SK-N-SH treated with all-trans-retinoic acid at 6 μM for 48 hours (cell line): Measurements from ENCODE around the gene EIF4ENIF1.
A peak's percentile ranks its signal among the peaks of the same experiment; 100 is the strongest.

Experiments used
- ATAC-seq: fragments of 200-7000 bp; cut with Tn5 transposase; 3 replicates; pipeline ENCODE4 v1.9.1; 2020; ENCODE audit warnings: mild to moderate bottlenecking, moderate library complexity
- BACH2 ChIP-seq: fragments of 250-450 bp; sonication (Bioruptor Pico); IDR thresholded peaks from 2 replicates; pipeline ENCODE4 v1.9.0; 2021; ENCODE audit warnings: mild to moderate bottlenecking, borderline replicate concordance
- CREB5 ChIP-seq: fragments of 250-450 bp; sonication (Bioruptor Pico); IDR thresholded peaks from 2 replicates; pipeline ENCODE4 v1.5.1; 2020; ENCODE audit warnings: low read depth, mild to moderate bottlenecking, moderate library complexity
- CSDC2 ChIP-seq: fragments of 250-450 bp; sonication (Bioruptor Pico); IDR thresholded peaks from 2 replicates; pipeline ENCODE4 v1.5.0; 2020; ENCODE audit warnings: mild to moderate bottlenecking, moderate library complexity
- ESRRG ChIP-seq: fragments of 250-450 bp; sonication (Bioruptor Pico); IDR thresholded peaks from 2 replicates; pipeline ENCODE4 v1.6.1; 2021; ENCODE audit warnings: mild to moderate bottlenecking
- ISL1 ChIP-seq: fragments of 250-450 bp; sonication (Bioruptor Pico); IDR thresholded peaks from 2 replicates; pipeline ENCODE4 v2.1.2; 2022; ENCODE audit warnings: mild to moderate bottlenecking, moderate library complexity
- PATZ1 ChIP-seq: fragments of 250-450 bp; sonication (Bioruptor Pico); IDR thresholded peaks from 2 replicates; pipeline ENCODE4 v1.8.0; 2020; ENCODE audit warnings: mild to moderate bottlenecking, moderate library complexity, borderline replicate concordance
- POU6F1 ChIP-seq: fragments of 250-450 bp; sonication (Bioruptor Pico); IDR thresholded peaks from 2 replicates; pipeline ENCODE4 v1.8.0; 2021; ENCODE audit warnings: low read depth, mild to moderate bottlenecking, moderate library complexity, borderline replicate concordance
- PPARA ChIP-seq: fragments of 250-450 bp; sonication (Bioruptor Pico); IDR thresholded peaks from 2 replicates; pipeline ENCODE4 v1.5.0; 2020; ENCODE audit warnings: mild to moderate bottlenecking, borderline replicate concordance
- RARB ChIP-seq: fragments of 250-450 bp; sonication (Bioruptor Pico); IDR thresholded peaks from 2 replicates; pipeline ENCODE4 v1.8.0; 2021; ENCODE audit warnings: mild to moderate bottlenecking, moderate library complexity
- SNAI2 ChIP-seq: fragments of 250-450 bp; sonication (Bioruptor Pico); IDR thresholded peaks from 2 replicates; pipeline ENCODE4 v1.5.0; 2020; ENCODE audit warnings: mild to moderate bottlenecking, moderate library complexity
- TCF4 ChIP-seq: fragments of 250-450 bp; sonication (Bioruptor Pico); IDR thresholded peaks from 2 replicates; pipeline ENCODE4 v1.8.0; 2021; ENCODE audit warnings: mild to moderate bottlenecking, moderate library complexity, borderline replicate concordance
- TOX ChIP-seq: fragments of 250-450 bp; sonication (Bioruptor Pico); IDR thresholded peaks from 2 replicates; pipeline ENCODE4 v1.8.0; 2021; ENCODE audit warnings: mild to moderate bottlenecking, moderate library complexity, borderline replicate concordance
- ZC3H10 ChIP-seq: fragments of 250-450 bp; sonication (Bioruptor Pico); IDR thresholded peaks from 2 replicates; pipeline ENCODE4 v1.5.1; 2021; ENCODE audit warnings: mild to moderate bottlenecking, moderate library complexity
- ZFP3 ChIP-seq: fragments of 250-450 bp; sonication (Bioruptor Pico); IDR thresholded peaks from 2 replicates; pipeline ENCODE4 v1.5.0; 2020; ENCODE audit warnings: mild to moderate bottlenecking, moderate library complexity
- ZFP30 ChIP-seq: fragments of 450-650 bp; formaldehyde crosslinking; IDR thresholded peaks from 2 replicates; pipeline ENCODE4 v1.5.0; 2022; ENCODE audit warnings: mild to moderate bottlenecking, moderate library complexity
- ZNF565 ChIP-seq: fragments of 450-650 bp; formaldehyde crosslinking; conservative IDR thresholded peaks from 2 replicates; pipeline ENCODE4 v1.5.0; 2020; ENCODE audit warnings: low read depth, mild to moderate bottlenecking, moderate library complexity
- ZNF70 ChIP-seq: fragments of 450-650 bp; formaldehyde crosslinking; IDR thresholded peaks from 2 replicates; pipeline ENCODE4 v1.5.0; 2020; ENCODE audit warnings: mild to moderate bottlenecking, moderate library complexity
- ZNF8 ChIP-seq: fragments of 450-650 bp; formaldehyde crosslinking; IDR thresholded peaks from 2 replicates; pipeline ENCODE4 v1.5.0; 2020; ENCODE audit warnings: mild to moderate bottlenecking, moderate library complexity
- TF ChIP-seq, protein P1 (sequence below): fragments of 250-450 bp; sonication (Bioruptor Pico); IDR thresholded peaks from 2 replicates; pipeline ENCODE4 v1.5.1; 2021; ENCODE audit warnings: mild to moderate bottlenecking, moderate library complexity
- TF ChIP-seq, protein P2 (sequence below): fragments of 250-450 bp; sonication (Bioruptor Pico); IDR thresholded peaks from 2 replicates; pipeline ENCODE4 v1.5.0; 2020; ENCODE audit warnings: mild to moderate bottlenecking, moderate library complexity

EIF4ENIF1 gene

DNA sequence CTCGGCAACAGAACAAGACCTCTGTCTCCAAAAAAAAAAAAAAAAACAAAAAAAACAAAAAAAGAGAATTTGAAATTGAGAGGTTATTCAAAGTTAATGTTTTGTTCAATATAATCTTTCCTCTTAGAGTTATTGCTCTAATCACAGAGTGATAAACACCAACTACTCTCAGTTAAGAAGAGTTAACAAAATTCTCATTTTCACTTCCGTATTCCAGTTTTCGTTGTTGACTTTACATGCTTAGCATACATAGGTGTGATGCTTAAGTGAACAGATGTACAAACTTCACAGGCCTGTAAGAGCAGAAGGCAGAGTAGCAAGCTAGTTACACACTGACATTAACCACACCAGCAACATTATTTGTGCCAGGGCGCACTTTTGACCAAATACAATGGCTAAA lies 12.3 kb downstream of the EIF4ENIF1 start:
- TF ChIP-seq CREB5 (CRISPR knock-in tag) (no peak), ZNF565 (CRISPR knock-in tag) (no peak), ZFP3 (CRISPR knock-in tag) (no peak), BACH2 (CRISPR knock-in tag) (no peak), ESRRG (CRISPR knock-in tag) (no peak), ISL1 (CRISPR knock-in tag) (no peak), SNAI2 (no peak), CSDC2 (CRISPR knock-in tag) (no peak), TCF4 (CRISPR knock-in tag) (no peak), TOX (CRISPR knock-in tag) (no peak), ZFP30 (CRISPR knock-in tag) (no peak)
- TF ChIP-seq, protein P1, sequence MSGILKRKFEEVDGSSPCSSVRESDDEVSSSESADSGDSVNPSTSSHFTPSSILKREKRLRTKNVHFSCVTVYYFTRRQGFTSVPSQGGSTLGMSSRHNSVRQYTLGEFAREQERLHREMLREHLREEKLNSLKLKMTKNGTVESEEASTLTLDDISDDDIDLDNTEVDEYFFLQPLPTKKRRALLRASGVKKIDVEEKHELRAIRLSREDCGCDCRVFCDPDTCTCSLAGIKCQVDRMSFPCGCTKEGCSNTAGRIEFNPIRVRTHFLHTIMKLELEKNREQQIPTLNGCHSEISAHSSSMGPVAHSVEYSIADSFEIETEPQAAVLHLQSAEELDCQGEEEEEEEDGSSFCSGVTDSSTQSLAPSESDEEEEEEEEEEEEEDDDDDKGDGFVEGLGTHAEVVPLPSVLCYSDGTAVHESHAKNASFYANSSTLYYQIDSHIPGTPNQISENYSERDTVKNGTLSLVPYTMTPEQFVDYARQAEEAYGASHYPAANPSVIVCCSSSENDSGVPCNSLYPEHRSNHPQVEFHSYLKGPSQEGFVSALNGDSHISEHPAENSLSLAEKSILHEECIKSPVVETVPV (CRISPR knock-in tag) = no peak
- TF ChIP-seq, protein P2, sequence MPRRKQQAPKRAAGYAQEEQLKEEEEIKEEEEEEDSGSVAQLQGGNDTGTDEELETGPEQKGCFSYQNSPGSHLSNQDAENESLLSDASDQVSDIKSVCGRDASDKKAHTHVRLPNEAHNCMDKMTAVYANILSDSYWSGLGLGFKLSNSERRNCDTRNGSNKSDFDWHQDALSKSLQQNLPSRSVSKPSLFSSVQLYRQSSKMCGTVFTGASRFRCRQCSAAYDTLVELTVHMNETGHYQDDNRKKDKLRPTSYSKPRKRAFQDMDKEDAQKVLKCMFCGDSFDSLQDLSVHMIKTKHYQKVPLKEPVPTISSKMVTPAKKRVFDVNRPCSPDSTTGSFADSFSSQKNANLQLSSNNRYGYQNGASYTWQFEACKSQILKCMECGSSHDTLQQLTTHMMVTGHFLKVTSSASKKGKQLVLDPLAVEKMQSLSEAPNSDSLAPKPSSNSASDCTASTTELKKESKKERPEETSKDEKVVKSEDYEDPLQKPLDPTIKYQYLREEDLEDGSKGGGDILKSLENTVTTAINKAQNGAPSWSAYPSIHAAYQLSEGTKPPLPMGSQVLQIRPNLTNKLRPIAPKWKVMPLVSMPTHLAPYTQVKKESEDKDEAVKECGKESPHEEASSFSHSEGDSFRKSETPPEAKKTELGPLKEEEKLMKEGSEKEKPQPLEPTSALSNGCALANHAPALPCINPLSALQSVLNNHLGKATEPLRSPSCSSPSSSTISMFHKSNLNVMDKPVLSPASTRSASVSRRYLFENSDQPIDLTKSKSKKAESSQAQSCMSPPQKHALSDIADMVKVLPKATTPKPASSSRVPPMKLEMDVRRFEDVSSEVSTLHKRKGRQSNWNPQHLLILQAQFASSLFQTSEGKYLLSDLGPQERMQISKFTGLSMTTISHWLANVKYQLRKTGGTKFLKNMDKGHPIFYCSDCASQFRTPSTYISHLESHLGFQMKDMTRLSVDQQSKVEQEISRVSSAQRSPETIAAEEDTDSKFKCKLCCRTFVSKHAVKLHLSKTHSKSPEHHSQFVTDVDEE = no peak
- no peak for ATAC-seq

DNA sequence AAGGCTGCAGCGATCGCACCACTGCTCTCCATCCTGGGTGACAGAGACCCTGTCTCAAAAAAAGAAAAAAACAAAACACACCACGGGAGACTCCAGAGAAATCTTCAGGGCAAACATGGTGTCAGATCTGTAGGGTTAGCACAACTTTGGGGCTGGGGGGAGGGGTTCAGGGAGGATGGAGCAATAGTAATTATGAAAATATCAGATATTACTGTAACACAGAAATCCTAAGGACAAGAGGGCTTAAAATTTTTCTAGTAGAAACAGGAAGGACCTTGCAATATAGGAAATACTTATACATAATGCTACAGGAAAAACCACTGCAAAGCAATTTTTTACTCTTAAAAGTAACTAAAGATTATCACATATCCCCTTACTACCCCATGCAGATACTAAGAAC lies 13.8 kb downstream of the EIF4ENIF1 start:
- TF ChIP-seq TOX (CRISPR knock-in tag) = no peak
- TF ChIP-seq BACH2 (CRISPR knock-in tag) = no peak
- TF ChIP-seq ZNF565 (CRISPR knock-in tag) = no peak
- TF ChIP-seq POU6F1 (CRISPR knock-in tag) = no peak
- no peak for TF ChIP-seq SNAI2
- no peak for TF ChIP-seq ZC3H10 (CRISPR knock-in tag)
- TF ChIP-seq CSDC2 (CRISPR knock-in tag) = no peak
- no peak for ATAC-seq

- TF ChIP-seq ZFP3 (CRISPR knock-in tag) (no peak), PPARA (no peak), ESRRG (CRISPR knock-in tag) (no peak), ZNF70 (CRISPR knock-in tag) (no peak), ZNF565 (CRISPR knock-in tag) (no peak), TOX (CRISPR knock-in tag) (no peak), PATZ1 (CRISPR knock-in tag) (no peak), TCF4 (CRISPR knock-in tag) (no peak), ZC3H10 (CRISPR knock-in tag) (no peak), POU6F1 (CRISPR knock-in tag) (no peak), ZNF8 (CRISPR knock-in tag) (no peak), RARB (CRISPR knock-in tag) (no peak), ZFP30 (CRISPR knock-in tag) (no peak), SNAI2 (no peak)
- TF ChIP-seq, protein P2 = no peak
- TF ChIP-seq, protein P1 (CRISPR knock-in tag) = no peak
- ATAC-seq = peak; percentile 30; the same call in 2 of the 3 replicates
Observed at GRCh38 chr22:31474743-31475142, 14.9 kb downstream of the EIF4ENIF1 start.
